ENCODE data around the gene PAGE2. TPM values are rescaled to one million over a fixed set of nuclear protein-coding genes. Genes with fewer than 3 reads are reported as not detected.
"Not testable (repeated sequence)": the region's sequence is repeated elsewhere in the genome, so short reads cannot be mapped to it uniquely, and the experiment has no call there.

Gene PAGE2
- total RNA-seq, 4 donors from 2014 or later, result not detected

GRCh38 chrX:55127692-55128091 is 38.9 kb downstream of the PAGE2 start:
- Histone ChIP-seq H3K4me1 (no peaks in the 10 kb centered on the region), H3K36me3 (no peaks in the 10 kb centered on the region), H3K9me3 (no peaks in the 10 kb centered on the region), H3K27me3 (no peaks in the 10 kb centered on the region), H3K4me3 (no peak overlapping the region), H3K27ac (no peak overlapping the region)
- no peak for DNase-seq
- TF ChIP-seq CTCF (IDR thresholded peaks at IDR 0.05) (no peak), POLR2A (IDR thresholded peaks at IDR 0.05) (no peak)
- intact Hi-C loops (cut with DNase I; ENCODE audit: low total_unique reads), result no loop called here

- Histone ChIP-seq H3K4me1 (no peaks in the 10 kb centered on the region), H3K36me3 (no peaks in the 10 kb centered on the region), H3K4me3 (no peak overlapping the region), H3K9me3 (no peaks in the 10 kb centered on the region), H3K27me3 (no peaks in the 10 kb centered on the region), H3K27ac (no peak overlapping the region)
- intact Hi-C loops (cut with DNase I; ENCODE audit: low total_unique reads), result no loop called here
- TF ChIP-seq CTCF (IDR thresholded peaks at IDR 0.05) (no peak), POLR2A (IDR thresholded peaks at IDR 0.05) (no peak)
- no peak for DNase-seq
Observed at GRCh38 chrX:55129361-55129760, 40.5 kb downstream of the PAGE2 start.

- H3K4me1 ChIP-seq, result no peaks in the 10 kb centered on the region
- no peak overlapping the region for H3K4me3 ChIP-seq
- no peak overlapping the region for H3K27ac ChIP-seq
- intact Hi-C loops (cut with DNase I; ENCODE audit: low total_unique reads), result no loop called here
- no peak for DNase-seq
- no peaks in the 10 kb centered on the region for H3K9me3 ChIP-seq
- no peaks in the 10 kb centered on the region for H3K36me3 ChIP-seq
- TF ChIP-seq POLR2A (IDR thresholded peaks at IDR 0.05) (no peak), CTCF (IDR thresholded peaks at IDR 0.05) (no peak)
- H3K27me3 ChIP-seq, result no peaks in the 10 kb centered on the region
Observed at GRCh38 chrX:55130481-55130880, 41.7 kb downstream of the PAGE2 start.

- no peak overlapping the region for H3K27ac ChIP-seq
- DNase-seq, result no peak
- intact Hi-C loops (cut with DNase I; ENCODE audit: low total_unique reads), result no loop called here
- H3K9me3 ChIP-seq, result no peaks in the 10 kb centered on the region
- H3K36me3 ChIP-seq, result no peaks in the 10 kb centered on the region
- H3K27me3 ChIP-seq, result no peaks in the 10 kb centered on the region
- TF ChIP-seq POLR2A (IDR thresholded peaks at IDR 0.05) (no peak), CTCF (IDR thresholded peaks at IDR 0.05) (no peak)
- H3K4me1 ChIP-seq, result no peaks in the 10 kb centered on the region
- H3K4me3 ChIP-seq, result no peak overlapping the region
Observed at GRCh38 chrX:55132416-55132815, 43.6 kb downstream of the PAGE2 start.

GRCh38 chrX:55135171-55135570 is 46.4 kb downstream of the PAGE2 start:
- Histone ChIP-seq H3K36me3 (no peaks in the 10 kb centered on the region), H3K4me1 (no peaks in the 10 kb centered on the region)

GRCh38 chrX:55140800-55141199 is 52.0 kb downstream of the PAGE2 start:
- DNase-seq; H3K9me3 ChIP-seq; H3K27me3 ChIP-seq; intact Hi-C loops (cut with DNase I; ENCODE audit: low total_unique reads); H3K27ac ChIP-seq; H3K36me3 ChIP-seq; H3K4me1 ChIP-seq; H3K4me3 ChIP-seq: not testable (repeated sequence)

More at GRCh38 chrX:55135171-55135570, 46.4 kb downstream of the PAGE2 start:
- DNase-seq, result peak; percentile 16 to 20
- TF ChIP-seq POLR2A (IDR thresholded peaks at IDR 0.05) (no peak), CTCF (IDR thresholded peaks at IDR 0.05) (peak; percentile 16 to 53 (median 30))
- no peaks in the 10 kb centered on the region for H3K27me3 ChIP-seq
- no peak overlapping the region for H3K27ac ChIP-seq
- H3K9me3 ChIP-seq, result no peaks in the 10 kb centered on the region
- intact Hi-C loops (cut with DNase I; ENCODE audit: low total_unique reads), result no loop called here
- no peak overlapping the region for H3K4me3 ChIP-seq
